ENCODE results near the gene KLK3.
"Not testable (repeated sequence)": the region's sequence is repeated elsewhere in the genome, so short reads cannot be mapped to it uniquely, and the experiment has no call there.

Gene KLK3

DNA sequence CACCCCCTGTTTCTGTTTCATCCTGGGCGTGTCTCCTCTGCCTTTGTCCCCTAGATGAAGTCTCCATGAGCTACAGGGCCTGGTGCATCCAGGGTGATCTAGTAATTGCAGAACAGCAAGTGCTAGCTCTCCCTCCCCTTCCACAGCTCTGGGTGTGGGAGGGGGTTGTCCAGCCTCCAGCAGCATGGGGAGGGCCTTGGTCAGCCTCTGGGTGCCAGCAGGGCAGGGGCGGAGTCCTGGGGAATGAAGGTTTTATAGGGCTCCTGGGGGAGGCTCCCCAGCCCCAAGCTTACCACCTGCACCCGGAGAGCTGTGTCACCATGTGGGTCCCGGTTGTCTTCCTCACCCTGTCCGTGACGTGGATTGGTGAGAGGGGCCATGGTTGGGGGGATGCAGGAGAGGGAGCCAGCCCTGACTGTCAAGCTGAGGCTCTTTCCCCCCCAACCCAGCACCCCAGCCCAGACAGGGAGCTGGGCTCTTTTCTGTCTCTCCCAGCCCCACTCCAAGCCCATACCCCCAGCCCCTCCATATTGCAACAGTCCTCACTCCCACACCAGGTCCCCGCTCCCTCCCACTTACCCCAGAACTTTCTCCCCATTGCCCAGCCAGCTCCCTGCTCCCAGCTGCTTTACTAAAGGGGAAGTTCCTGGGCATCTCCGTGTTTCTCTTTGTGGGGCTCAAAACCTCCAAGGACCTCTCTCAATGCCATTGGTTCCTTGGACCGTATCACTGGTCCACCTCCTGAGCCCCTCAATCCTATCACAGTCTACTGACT is at the start of gene KLK3:
Gene KLK3 (plus strand): TSS at position 280 of the 775 bp plus-strand sequence. CDS start 41 bp downstream, at position 321.
- DNase-seq = no peak

DNA sequence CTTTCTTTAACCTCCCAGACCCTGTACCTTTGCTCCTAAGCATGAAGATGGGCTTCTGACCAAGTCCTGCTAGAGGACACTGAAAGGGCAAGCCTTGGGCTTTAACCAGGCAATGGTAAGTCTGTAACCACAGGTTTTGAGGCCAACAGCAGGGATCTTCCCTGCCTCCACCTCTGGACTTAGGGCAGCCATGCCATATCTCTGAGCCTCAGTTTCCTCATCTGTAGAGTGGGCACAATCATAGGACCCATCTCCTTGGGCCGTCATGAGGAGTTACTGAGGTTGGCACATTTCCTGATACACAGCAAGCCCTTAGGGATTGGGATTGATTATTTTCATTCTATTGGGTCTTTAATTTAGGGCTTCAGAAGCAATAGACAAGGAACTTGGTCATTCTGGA is 45.9 kb upstream of the KLK3 start:
- DNase-seq = no peak

DNA sequence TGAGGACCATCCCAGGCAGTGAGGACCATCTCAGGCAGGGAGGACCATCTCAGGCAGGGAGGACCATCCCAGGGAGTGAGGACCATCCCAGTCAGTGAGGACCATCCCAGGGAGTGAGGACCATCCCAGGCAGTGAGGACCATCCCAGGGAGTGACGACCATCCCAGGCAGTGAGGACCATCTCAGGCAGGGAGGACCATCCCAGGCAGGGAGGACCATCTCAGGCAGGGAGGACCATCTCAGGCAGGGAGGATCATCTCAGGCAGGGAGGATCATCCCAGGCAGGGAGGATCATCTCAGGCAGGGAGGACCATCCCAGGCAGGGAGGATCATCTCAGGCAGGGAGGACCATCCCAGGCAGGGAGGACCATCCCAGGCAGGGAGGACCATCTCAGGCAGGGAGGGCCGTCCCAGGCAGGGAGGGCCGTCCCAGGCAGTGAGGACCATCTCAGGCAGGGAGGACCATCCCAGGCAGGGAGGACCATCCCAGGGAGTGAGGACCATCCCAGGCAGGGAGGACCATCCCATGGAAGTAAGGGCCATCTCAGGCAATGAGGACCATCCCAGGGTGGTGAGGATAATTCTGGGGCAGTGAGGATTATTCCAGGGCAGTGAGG is 43.0 kb upstream of the KLK3 start:
- DNase-seq = not testable (repeated sequence)

DNA sequence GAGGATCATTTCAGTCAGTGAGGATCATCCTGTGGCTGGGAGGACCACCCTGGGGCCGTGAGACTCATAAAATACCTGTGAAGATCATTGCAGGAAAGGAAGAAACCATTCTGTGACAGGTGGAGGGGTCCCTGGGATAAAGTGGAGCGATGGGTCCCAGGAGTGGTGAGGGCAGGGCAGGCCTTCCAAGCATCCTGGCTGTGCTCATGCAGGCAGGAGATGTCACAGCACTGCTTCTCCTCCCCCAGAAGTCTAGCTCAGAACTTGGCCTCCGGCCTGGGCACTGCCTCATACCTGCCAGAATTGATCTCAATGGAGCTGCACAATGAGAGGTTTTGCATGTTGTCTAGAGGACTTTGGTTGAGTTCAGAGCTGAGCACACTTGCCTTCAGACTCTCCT is 42.2 kb upstream of the KLK3 start:
- no peak for DNase-seq

DNA sequence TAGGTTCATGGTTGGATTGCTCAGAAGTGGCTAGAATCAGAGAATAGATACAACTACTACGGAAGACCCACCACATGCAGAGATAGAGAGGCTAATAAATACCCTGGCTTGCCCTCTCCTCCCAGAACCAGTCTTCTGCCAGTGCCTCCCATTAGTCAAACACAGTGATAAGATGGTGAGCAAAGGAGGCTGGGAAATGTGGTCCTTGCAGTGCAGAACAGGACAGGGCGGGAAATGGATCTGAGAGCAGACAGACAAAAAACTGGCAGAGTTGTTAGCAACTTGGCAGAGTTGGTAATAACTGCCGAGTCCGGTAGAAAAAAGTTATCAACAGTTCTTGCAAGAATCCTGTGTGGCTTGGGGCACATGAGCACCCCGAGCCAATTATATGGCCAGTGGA is 39.8 kb upstream of the KLK3 start:
- DNase-seq = no peak

DNA sequence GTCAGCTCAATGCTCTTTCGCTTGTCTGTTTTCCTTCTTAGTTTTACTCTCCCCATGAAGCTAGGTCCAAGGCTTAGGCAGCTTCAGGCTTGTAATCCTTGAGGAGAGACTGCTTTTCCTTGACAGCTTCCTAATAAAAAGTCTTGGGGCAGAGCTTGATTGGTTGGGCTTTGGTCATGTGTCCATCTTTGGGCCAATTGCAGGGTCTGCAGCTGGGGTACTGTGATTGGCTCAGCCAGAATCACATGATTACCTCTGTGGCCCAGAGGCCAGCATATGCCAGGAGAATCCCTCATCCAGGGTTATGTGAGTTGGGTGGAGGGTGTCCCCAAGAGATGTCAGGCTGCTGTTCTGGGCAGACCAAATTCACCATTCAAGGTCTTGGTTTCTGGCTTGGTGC is 39.3 kb upstream of the KLK3 start:
- DNase-seq = no peak

DNA sequence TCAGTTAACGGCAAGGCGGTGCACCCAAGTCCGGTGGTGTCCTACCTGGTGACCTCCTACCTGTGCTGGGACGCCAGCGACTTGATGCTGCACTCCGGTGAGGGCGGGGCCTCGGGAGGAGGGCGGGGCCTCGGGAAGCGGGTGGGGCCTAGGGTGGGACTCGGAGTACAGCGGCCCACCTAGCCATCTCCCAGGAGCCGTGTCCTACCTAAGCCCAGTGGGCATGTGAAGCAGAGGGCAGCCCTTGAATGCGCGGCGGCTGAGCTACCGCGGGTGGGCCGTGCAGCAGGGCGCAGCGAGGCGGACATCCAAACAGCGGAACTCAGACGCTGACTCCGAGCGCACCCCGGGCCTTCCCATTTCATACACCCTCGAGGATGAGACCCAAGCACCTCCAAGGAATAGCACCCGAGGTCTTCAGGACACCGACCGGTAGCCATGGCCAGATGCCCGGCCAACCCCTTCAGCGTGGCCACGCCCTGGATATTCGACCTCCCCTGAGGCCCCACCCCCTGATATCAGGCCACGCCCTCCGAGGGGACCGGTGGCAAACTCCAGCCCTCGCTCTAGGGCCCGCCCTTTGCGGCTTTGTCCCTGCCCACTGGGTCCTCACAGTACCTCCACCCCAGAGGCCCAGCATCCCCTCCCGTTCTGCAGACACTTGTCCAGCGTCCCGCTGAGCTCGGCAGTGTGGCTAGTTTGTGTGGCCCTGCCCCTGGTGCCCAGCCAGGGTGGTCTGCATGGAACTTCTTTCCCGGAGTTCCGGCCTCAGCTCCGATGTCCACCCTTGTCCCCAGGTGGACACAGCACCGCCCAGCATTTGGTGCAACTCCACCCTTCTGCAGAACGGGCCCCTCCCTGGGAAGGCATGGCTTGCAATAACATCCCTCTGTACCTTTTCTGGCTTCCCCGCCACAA is 36.5 kb upstream of the KLK3 start:
- peak in 2 of 4 experiments; percentile 26 to 41 for DNase-seq

DNA sequence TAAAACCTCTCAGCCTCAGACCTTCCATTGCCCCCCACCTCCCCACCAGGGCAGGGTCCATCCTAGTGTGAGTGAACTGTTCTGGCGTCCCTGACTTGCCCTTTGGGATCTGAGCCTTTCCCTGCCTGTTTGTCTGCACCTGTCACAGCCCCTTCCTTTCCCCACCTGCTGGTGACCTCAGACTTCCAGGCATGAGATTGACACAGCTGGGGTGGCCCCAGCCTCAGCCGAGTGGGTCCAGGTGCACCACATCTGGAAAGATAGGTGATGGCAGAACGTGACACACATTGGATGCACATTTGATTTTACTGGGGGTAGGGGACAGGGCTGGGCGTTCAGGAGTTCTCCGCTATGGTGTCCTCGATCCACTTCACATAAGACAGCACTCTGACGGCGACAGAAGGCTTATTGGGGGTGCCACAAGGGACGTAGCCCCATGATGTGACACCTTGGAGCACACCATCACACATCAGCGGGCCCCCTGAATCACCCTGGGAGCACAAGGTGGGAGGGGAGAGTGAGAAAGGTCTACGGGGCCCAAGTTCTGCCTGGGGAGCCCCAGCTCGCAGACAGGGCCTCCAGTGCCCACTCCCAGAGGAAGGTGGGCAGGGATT is 35.7 kb upstream of the KLK3 start:
- no peak for DNase-seq

DNA sequence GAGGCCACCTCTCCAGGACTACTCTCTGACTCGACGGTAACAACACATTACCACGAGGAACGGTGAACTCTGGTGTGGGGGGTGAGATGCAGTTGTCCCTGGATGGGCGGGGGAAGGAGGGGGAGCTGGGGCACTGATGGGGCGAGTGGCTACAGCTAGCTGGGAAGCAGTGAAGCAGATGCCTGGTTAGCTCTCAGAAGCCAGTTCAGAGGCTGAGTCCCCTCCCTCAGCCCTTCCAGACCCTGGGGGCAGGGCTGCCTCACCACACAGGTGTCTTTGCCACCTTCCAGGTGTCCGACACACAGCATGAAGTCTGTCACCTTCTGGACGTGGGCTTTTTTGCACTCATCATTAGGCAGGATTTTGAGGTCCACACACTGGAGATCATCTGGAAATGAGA is 35.1 kb upstream of the KLK3 start:
- no peak for DNase-seq

DNA sequence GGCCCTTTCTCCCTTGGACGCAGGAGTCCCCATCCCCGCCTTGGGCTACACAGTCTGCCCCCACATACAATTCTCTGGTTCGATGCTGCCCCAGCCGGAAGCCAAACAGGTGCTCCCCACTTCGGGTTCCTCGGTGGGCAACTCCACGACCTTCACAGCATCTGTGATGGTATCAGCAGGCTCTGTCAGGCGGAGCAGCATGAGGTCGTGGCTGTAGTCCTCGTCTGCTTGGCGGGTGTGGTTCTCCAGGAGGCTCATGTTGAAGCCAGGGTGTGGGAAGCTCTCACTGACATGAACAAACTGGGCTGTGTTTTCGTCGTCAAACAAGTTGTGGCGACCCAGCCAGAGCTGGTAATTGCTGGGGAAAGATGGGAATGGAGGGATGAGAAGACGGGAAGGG is 34.6 kb upstream of the KLK3 start:
- no peak for DNase-seq

DNA sequence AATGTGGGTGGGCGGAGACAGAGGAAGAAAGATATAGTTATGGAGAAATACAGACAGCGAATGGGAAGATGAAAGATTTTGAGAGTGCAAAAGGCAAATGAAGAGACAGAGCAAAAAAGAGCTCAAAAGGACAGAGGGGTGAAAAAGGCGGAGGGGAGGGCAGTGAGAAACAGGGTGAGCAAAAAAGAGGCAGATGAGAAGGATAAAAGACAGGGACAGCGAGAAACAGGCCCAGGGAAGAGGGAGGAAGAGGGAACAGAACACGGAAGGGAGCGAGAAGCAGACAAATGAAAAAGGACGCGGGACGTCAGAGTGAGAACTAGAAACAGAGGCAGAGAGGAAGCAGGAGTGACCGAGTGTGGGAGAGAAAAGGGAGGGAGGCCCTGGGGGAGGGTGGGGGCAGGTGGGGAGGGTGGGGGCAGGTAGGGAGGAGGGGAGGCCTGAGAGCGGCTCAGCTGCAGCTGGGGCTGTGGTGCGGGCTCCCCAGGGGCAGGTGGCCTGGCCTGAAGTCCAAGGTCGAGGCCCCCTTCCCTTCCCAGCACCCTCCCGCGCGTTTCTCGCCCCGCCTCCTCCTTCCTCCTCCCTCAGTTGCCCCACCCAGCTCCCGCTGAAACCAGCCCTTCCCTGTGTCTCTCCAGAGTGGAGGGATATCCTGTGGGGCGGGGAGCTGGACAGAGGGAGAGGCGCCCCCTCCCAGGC is 34.0 kb upstream of the KLK3 start:
- DNase-seq = no peak

DNA sequence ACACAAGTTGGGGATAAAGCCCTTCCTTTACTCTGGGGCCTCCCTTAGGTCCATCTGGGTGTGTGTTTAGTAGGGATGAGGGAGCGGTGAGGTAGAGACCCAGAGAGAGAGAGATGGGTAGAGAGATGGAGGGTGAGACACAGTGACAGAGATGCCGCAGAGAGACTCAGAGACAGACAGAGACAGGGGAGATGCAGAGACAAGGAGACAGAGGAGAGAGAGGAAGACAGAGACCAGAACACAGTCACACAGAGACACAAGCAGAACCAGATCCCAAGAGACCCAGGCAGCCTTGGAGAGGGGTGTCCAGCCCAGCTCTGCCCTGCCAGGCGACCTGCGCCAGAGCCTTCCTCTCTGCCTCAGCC is 33.5 kb upstream of the KLK3 start:
- DNase-seq = no peak

DNA sequence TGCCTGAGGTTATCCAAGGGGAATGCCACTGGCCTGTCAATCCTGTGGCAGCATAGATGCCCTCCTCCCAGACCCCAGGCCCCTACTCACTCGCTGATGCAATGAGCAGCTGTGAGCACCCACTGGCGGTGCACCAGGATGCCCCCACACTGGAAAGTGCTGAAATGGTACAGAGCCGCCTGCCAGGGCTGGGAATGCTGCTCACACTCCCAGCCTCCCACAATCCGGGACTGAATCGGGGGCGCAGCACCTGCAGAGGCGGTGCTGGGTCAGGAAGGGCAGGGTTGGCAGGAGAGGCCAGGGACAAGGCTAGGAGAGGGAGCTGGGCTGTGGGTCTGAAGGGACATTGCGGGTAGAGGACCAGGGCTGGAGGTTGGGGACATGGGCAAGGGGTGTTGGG is 33.1 kb upstream of the KLK3 start:
- no peak for DNase-seq

DNA sequence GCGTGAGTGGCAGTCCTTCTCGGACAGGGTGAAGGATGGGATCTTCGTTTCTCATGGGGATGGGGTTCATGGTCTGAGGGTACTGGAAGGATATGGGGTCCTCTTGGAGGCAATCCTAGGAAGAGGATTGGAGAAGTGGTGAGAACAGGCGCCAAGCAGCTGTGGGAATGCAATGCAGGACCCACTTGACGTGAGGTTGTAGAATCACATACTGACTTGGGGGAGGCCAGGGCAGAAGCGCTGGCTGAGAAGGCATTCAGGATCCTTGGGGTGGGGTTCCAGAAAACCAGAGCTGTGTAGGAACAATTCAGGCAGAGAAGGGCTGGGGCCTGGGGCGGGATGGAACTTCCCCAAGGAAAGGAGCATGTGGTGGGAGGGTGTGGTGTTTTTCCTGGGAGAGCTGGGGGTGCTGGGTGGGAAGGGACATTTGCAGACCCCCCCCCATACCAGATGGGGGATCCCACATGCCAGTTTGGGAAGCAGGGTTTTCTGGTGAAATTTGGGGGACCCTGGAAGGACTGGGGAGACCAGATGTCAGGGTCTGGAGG is 32.0 kb upstream of the KLK3 start:
- no peak for DNase-seq

DNA sequence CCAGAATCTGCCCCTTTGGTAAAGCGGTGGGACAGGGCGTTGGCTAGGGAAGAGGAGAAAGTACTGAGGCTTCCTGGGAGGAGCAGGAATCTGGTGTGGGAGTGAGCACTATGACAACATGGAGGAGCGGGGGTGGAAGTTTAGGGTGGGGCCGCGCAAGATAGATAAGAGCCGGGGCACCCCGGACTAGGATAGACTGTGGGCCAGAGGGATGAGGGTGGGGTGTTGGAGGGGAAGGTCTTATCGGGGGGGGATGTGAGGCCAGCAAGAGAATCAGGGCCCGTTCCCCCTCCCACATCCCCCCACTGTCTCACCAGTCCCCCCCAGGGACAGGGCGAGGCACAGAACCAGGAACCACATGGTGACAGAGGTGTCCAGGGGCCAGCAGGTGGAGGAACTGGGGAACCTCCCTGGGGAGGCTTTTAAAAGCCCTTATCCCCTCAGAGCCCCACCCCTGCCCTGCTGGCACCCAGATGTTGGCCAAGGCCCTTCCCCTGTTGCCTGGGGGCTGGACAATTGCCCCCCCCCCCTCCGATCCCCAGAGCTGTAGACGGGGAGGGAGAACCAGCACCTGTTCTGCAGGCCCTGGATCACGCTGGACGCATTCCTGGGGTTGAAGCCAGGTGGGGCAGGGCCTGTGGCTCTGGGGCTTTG is 31.2 kb upstream of the KLK3 start, which contains the start of gene KLK1:
Gene KLK1 (minus strand): TSS at position 399 of the 654 bp plus-strand sequence. CDS start 39 bp downstream, at position 360.
- no peak for DNase-seq

DNA sequence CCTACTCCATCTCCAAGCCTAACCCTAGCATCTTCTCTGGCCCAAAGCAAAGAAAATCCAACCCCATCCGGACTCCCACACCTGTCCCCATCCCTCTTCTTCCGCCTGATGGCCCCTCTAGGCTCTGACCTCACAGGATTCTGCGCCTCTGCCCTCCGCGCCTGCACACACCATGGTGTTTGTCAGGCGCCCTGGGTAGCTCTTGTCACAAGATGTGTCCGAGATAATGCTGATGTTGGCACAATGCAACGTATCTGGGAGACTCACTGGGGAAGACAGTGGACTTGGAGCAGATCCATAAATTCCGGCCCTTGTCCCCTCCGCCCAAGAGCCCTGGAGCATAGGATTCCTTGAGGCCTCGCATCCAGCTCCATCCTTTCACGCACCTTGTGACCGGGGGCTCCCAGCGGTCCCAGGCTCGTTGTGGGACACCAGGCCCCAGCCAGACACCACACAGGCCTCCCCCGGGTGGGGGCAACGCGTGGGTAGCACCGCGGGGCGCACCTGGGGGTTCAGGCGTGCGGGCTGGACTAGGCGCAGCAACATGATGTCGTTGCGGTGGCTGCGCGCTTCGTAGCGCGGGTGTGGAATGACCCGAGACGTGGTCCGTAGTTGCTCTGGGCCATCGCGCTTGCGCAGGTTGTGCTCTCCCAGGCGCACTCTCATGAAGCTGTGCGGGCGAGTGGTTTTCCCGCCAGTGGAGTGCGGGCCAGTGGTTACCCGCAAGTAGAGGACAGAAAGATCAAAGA is 28.0 kb upstream of the KLK3 start:
- no peak for DNase-seq

DNA sequence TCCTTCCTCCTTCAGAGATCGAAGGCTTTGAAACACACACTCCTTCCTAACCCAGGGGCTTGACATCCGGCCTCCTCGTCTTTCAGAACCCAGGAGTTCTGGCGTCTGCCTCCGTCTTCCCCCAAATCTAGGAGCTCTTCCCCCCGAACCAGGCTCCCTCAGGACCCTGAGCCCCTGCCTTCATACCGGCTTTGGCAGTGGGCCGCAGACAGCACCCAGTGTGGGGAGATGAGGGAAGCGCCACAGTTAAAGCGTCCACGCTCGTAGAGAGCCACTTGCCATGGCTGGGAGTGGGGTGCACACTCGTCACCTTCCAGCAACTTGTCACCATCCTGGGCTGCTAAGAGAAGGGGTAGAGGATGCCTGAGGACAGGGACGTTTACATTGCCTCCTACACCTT is 27.2 kb upstream of the KLK3 start:
- no peak for DNase-seq

DNA sequence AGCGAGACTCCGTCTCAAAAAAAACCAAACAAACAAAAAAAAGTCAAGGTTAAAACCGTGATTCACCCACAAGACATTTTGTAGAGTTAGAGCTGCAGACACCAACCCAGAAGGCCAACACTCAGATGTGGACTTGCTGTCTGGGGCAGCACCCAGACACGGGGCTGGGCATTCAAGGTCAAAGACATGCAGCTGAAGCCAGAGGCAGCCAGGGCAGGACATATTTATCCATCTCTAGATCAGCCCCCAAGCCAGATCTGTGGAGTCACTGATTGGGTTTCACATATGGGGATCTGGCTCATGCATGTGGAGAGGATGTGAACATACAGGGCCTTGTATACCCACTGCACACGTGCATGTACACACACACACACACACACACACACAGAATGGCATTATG is 24.9 kb upstream of the KLK3 start:
- no peak for DNase-seq

DNA sequence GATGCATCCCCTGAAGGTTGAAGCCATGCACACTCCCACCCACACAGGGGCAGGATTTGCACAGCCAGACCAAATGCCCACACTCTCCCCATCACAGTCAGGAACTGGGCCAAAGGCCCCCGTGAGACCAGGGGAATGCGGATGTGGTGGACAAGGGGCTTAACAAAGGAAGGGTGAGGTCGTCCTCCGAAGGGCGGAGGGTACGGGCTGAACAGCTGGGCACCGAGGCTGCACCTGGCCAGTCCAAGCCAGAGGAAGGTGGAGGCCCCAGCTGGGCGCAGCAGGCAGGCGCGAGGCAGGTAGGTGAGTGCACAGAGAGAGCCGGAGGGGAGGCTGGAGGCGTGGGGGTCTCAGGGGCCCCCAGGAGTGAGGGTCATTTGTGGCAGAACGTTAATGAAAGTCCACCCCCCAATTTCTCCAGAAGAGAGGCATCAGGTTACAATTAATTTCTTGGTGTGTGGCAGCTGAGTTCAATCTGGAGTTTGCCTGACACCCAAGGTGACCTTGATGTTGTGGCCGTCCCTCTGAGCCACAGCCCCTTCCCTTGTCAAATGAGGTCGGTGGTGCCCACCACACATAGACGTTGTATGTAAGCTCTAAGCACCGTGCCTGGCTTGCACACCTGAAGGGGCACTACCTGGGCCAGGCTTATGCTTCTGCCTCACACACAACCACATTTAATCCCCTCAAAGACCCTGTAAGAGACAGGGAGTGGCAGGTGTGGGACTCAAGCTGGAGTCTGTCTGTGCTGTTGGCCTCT is 24.3 kb upstream of the KLK3 start:
- no peak for DNase-seq

DNA sequence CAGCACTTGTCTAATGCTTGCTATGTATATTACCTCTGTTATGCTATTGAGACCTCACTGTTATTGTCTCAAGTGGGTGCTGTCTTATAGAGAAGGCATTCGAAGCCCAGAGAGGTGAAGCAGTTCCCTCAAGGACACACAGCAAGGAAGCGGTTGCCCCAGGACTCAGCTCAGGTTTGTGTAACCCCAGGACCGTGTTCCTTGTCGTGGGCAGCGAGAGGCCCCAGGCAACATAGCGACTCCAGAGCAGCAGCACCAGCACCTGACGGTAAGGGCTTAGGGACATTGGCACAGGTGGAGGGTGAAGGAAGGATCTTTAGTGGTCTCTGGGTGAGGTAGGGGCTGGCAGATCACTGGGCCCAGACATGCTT is 23.7 kb upstream of the KLK3 start:
- DNase-seq = no peak

Measured in activated CD4-positive, CD25-positive, alpha-beta regulatory T cell (primary cell).